GM10266 (cell line): ENCODE data around the gene CCN2.

Experiments used
- DNase-seq: peaks from one replicate; pipeline ENCODE4 v3.0.0; 2012; ENCODE audit errors: extremely low spot score
- CTCF ChIP-seq: IDR thresholded peaks from 2 replicates; pipeline ENCODE4 v1.5.1; 2012; ENCODE audit warnings: mild to moderate bottlenecking, low read depth; ENCODE audit not compliant: control insufficient read depth, insufficient read depth; ENCODE audit errors: missing control alignments

Gene CCN2

GRCh38 chr6:131950767-131951575 is at the start of gene CCN2:
Gene CCN2 (minus strand): TSS chr6:131951372. CDS start chr6:131951172, 200 bp downstream.
- DNase-seq, result peak; percentile 40
- no peak for TF ChIP-seq CTCF

GRCh38 chr6:132000296-132000695 is 49.1 kb upstream of the CCN2 start:
- no peak for TF ChIP-seq CTCF
- DNase-seq, result no peak

- DNase-seq, result peak; percentile 4
Observed at GRCh38 chr6:131999545-132000146, 48.5 kb upstream of the CCN2 start.

GRCh38 chr6:131998255-131998982 is 47.2 kb upstream of the CCN2 start:
- no peak for TF ChIP-seq CTCF
- no peak for DNase-seq

More at GRCh38 chr6:131999545-132000146, 48.5 kb upstream of the CCN2 start:
- no peak for TF ChIP-seq CTCF

GRCh38 chr6:131997429-131998153 is 46.4 kb upstream of the CCN2 start:
- no peak for DNase-seq
- no peak for TF ChIP-seq CTCF

- no peak for DNase-seq
- TF ChIP-seq CTCF, result no peak
Observed at GRCh38 chr6:131995917-131996316, 44.7 kb upstream of the CCN2 start.
